SK-N-SH treated with all-trans-retinoic acid at 6 μM for 48 hours (cell line): Measurements from ENCODE around the gene TM4SF20.

Experiments used
- ATAC-seq: fragments of 200-7000 bp; cut with Tn5 transposase; 3 replicates; pipeline ENCODE4 v1.9.1; 2020; ENCODE audit warnings: mild to moderate bottlenecking, moderate library complexity
- ARNTL ChIP-seq: fragments of 450-650 bp; formaldehyde crosslinking; IDR thresholded peaks from 2 replicates; pipeline ENCODE4 v1.5.0; 2020; ENCODE audit warnings: low read depth, mild to moderate bottlenecking, moderate library complexity, borderline replicate concordance
- BACH2 ChIP-seq: fragments of 250-450 bp; sonication (Bioruptor Pico); IDR thresholded peaks from 2 replicates; pipeline ENCODE4 v1.9.0; 2021; ENCODE audit warnings: mild to moderate bottlenecking, borderline replicate concordance
- CREB5 ChIP-seq: fragments of 250-450 bp; sonication (Bioruptor Pico); IDR thresholded peaks from 2 replicates; pipeline ENCODE4 v1.5.1; 2020; ENCODE audit warnings: low read depth, mild to moderate bottlenecking, moderate library complexity
- CSRNP3 ChIP-seq: fragments of 250-450 bp; sonication (Bioruptor Pico); IDR thresholded peaks from 2 replicates; pipeline ENCODE4 v1.5.1; 2021; ENCODE audit warnings: mild to moderate bottlenecking, moderate library complexity
- ESRRG ChIP-seq: fragments of 250-450 bp; sonication (Bioruptor Pico); IDR thresholded peaks from 2 replicates; pipeline ENCODE4 v1.6.1; 2021; ENCODE audit warnings: mild to moderate bottlenecking
- GLIS3 ChIP-seq: fragments of 250-450 bp; sonication (Bioruptor Pico); IDR thresholded peaks from 2 replicates; pipeline ENCODE4 v1.5.0; 2020; ENCODE audit warnings: mild to moderate bottlenecking, moderate library complexity
- ISL1 ChIP-seq: fragments of 250-450 bp; sonication (Bioruptor Pico); IDR thresholded peaks from 2 replicates; pipeline ENCODE4 v2.1.2; 2022; ENCODE audit warnings: mild to moderate bottlenecking, moderate library complexity
- OSR1 ChIP-seq: fragments of 250-450 bp; sonication (Bioruptor Pico); IDR thresholded peaks from 2 replicates; pipeline ENCODE4 v1.8.0; 2022; ENCODE audit warnings: moderate library complexity, mild to moderate bottlenecking, inconsistent platforms
- POU6F1 ChIP-seq: fragments of 250-450 bp; sonication (Bioruptor Pico); IDR thresholded peaks from 2 replicates; pipeline ENCODE4 v1.8.0; 2021; ENCODE audit warnings: low read depth, mild to moderate bottlenecking, moderate library complexity, borderline replicate concordance
- PPARA ChIP-seq: fragments of 250-450 bp; sonication (Bioruptor Pico); IDR thresholded peaks from 2 replicates; pipeline ENCODE4 v1.5.0; 2020; ENCODE audit warnings: mild to moderate bottlenecking, borderline replicate concordance
- RARB ChIP-seq: fragments of 250-450 bp; sonication (Bioruptor Pico); IDR thresholded peaks from 2 replicates; pipeline ENCODE4 v1.8.0; 2021; ENCODE audit warnings: mild to moderate bottlenecking, moderate library complexity
- TCF4 ChIP-seq: fragments of 250-450 bp; sonication (Bioruptor Pico); IDR thresholded peaks from 2 replicates; pipeline ENCODE4 v1.8.0; 2021; ENCODE audit warnings: mild to moderate bottlenecking, moderate library complexity, borderline replicate concordance
- ZC3H10 ChIP-seq: fragments of 250-450 bp; sonication (Bioruptor Pico); IDR thresholded peaks from 2 replicates; pipeline ENCODE4 v1.5.1; 2021; ENCODE audit warnings: mild to moderate bottlenecking, moderate library complexity
- ZFP3 ChIP-seq: fragments of 250-450 bp; sonication (Bioruptor Pico); IDR thresholded peaks from 2 replicates; pipeline ENCODE4 v1.5.0; 2020; ENCODE audit warnings: mild to moderate bottlenecking, moderate library complexity
- ZNF565 ChIP-seq: fragments of 450-650 bp; formaldehyde crosslinking; conservative IDR thresholded peaks from 2 replicates; pipeline ENCODE4 v1.5.0; 2020; ENCODE audit warnings: low read depth, mild to moderate bottlenecking, moderate library complexity
- ZNF70 ChIP-seq: fragments of 450-650 bp; formaldehyde crosslinking; IDR thresholded peaks from 2 replicates; pipeline ENCODE4 v1.5.0; 2020; ENCODE audit warnings: mild to moderate bottlenecking, moderate library complexity

TM4SF20 gene

GRCh38 chr2:227379095-227379494, at the start of gene TM4SF20:
Gene TM4SF20, minus strand, starts transcription at chr2:227379306. Its CDS starts 38 bp downstream, at chr2:227379268.
- no peak for ATAC-seq
- TF ChIP-seq ZFP3 (CRISPR knock-in tag) = no peak
- TF ChIP-seq ZNF565 (CRISPR knock-in tag) = no peak
- no peak for TF ChIP-seq ISL1 (CRISPR knock-in tag)

GRCh38 chr2:227428731-227429285, 49.7 kb upstream of the TM4SF20 start:
- TF ChIP-seq ZNF70 (CRISPR knock-in tag) (no peak), ZNF565 (CRISPR knock-in tag) (no peak), ZFP3 (CRISPR knock-in tag) (no peak), ESRRG (CRISPR knock-in tag) (no peak), ZC3H10 (no peak), RARB (CRISPR knock-in tag) (no peak), ARNTL (CRISPR knock-in tag) (no peak)
- TF ChIP-seq, all 23 proteins: peak for 0
- ATAC-seq = no peak

- no peak for ATAC-seq
Observed at GRCh38 chr2:227423656-227424499, 44.8 kb upstream of the TM4SF20 start.

GRCh38 chr2:227420087-227421052, 41.3 kb upstream of the TM4SF20 start:
- ATAC-seq = no peak

More at GRCh38 chr2:227423656-227424499, 44.8 kb upstream of the TM4SF20 start:
- TF ChIP-seq GLIS3 (CRISPR knock-in tag) = no peak
- no peak for TF ChIP-seq BACH2
- no peak for TF ChIP-seq ZFP3 (CRISPR knock-in tag)
- TF ChIP-seq CSRNP3 (CRISPR knock-in tag) = no peak
- TF ChIP-seq PPARA (CRISPR knock-in tag) = no peak
- no peak for TF ChIP-seq ZNF70 (CRISPR knock-in tag)
- no peak for TF ChIP-seq ISL1 (CRISPR knock-in tag)
- no peak for TF ChIP-seq ARNTL (CRISPR knock-in tag)
- TF ChIP-seq OSR1 (CRISPR knock-in tag) = no peak
- TF ChIP-seq, all 23 proteins: peak for 0

More at GRCh38 chr2:227420087-227421052, 41.3 kb upstream of the TM4SF20 start:
- TF ChIP-seq ZNF565 (CRISPR knock-in tag) (no peak), ISL1 (CRISPR knock-in tag) (no peak), ESRRG (CRISPR knock-in tag) (no peak), CREB5 (CRISPR knock-in tag) (no peak), RARB (CRISPR knock-in tag) (no peak), POU6F1 (no peak), ZC3H10 (no peak), TCF4 (CRISPR knock-in tag) (no peak), OSR1 (CRISPR knock-in tag) (no peak)
